ENCODE data around the gene TEX53. TPM values are rescaled to one million over a fixed set of nuclear protein-coding genes. Genes with fewer than 3 reads are reported as not detected.
A peak's percentile ranks its signal among the peaks of the same experiment; 100 is the strongest.

The TEX53 gene
- total RNA-seq, 2 donors from 2014 or later: not detected

- DNase-seq (ENCODE audit: low spot score): peak; percentile 84
- intact Hi-C loops (cut with DNase I): loop anchor here (1.0 to 10.0 kb wide), 2 partner anchors 333 to 334 kb away; no protein-coding TSS in a partner anchor
Observed at GRCh38 chr9:114681594-114682332, 24.2 kb upstream of the TEX53 start, which contains the start of gene TEX48. Gene TEX48, minus strand, starts transcription at chr9:114682192. Its CDS starts 10,469 bp downstream, at chr9:114671723.

GRCh38 chr9:114680259-114681001 lies 22.8 kb upstream of the TEX53 start:
- intact Hi-C loops (cut with DNase I): loop anchor here (1.0 to 10.0 kb wide), 2 partner anchors 334 to 335 kb away; no protein-coding TSS in a partner anchor
- DNase-seq (ENCODE audit: low spot score): no peak

- DNase-seq (ENCODE audit: low spot score): no peak
- intact Hi-C loops (cut with DNase I): loop anchor here in 1 of 2 donors (10.0 kb wide), 1 partner anchor 236 kb away; no protein-coding TSS in a partner anchor
Observed at GRCh38 chr9:114678795-114679194, 21.2 kb upstream of the TEX53 start.

GRCh38 chr9:114678130-114678529 lies 20.5 kb upstream of the TEX53 start:
- no peak for DNase-seq (ENCODE audit: low spot score)
- intact Hi-C loops (cut with DNase I): loop anchor here in 1 of 2 donors (10.0 kb wide), 1 partner anchor 237 kb away; no protein-coding TSS in a partner anchor

GRCh38 chr9:114677418-114677817 lies 19.8 kb upstream of the TEX53 start:
- intact Hi-C loops (cut with DNase I): loop anchor here in 1 of 2 donors (10.0 kb wide), 1 partner anchor 237 kb away; no protein-coding TSS in a partner anchor
- no peak for DNase-seq (ENCODE audit: low spot score)

GRCh38 chr9:114676901-114677300 lies 19.3 kb upstream of the TEX53 start:
- no peak for DNase-seq (ENCODE audit: low spot score)
- intact Hi-C loops (cut with DNase I): loop anchor here in 1 of 2 donors (10.0 kb wide), 1 partner anchor 238 kb away; no protein-coding TSS in a partner anchor

- DNase-seq (ENCODE audit: low spot score): no peak
- intact Hi-C loops (cut with DNase I): loop anchor here in 1 of 2 donors (10.0 kb wide), 1 partner anchor 240 kb away; no protein-coding TSS in a partner anchor
Observed at GRCh38 chr9:114674798-114675540, 17.4 kb upstream of the TEX53 start.

- DNase-seq (ENCODE audit: low spot score): no peak
- intact Hi-C loops (cut with DNase I): loop anchor here in 1 of 2 donors (10.0 kb wide), 1 partner anchor 241 kb away; no protein-coding TSS in a partner anchor
Observed at GRCh38 chr9:114674076-114674797, 16.6 kb upstream of the TEX53 start.

GRCh38 chr9:114671605-114672004 lies 14.0 kb upstream of the TEX53 start:
- no peak for DNase-seq (ENCODE audit: low spot score)
- intact Hi-C loops (cut with DNase I): loop anchor here in 1 of 2 donors (10.0 kb wide), 1 partner anchor 243 kb away; no protein-coding TSS in a partner anchor

- no peak for DNase-seq (ENCODE audit: low spot score)
- intact Hi-C loops (cut with DNase I): loop anchor here (10.0 kb wide), 1 partner anchor 245 kb away; no protein-coding TSS in a partner anchor
Observed at GRCh38 chr9:114669961-114670360, 12.4 kb upstream of the TEX53 start.

- intact Hi-C loops (cut with DNase I): loop anchor here in 1 of 2 donors (10.0 kb wide), 1 partner anchor 247 kb away; no protein-coding TSS in a partner anchor
- no peak for DNase-seq (ENCODE audit: low spot score)
Observed at GRCh38 chr9:114668146-114668545, 10.5 kb upstream of the TEX53 start.

- DNase-seq (ENCODE audit: low spot score): no peak
- intact Hi-C loops (cut with DNase I): loop anchor here in 1 of 2 donors (10.0 kb wide), 1 partner anchor 248 kb away; no protein-coding TSS in a partner anchor
Observed at GRCh38 chr9:114666851-114667250, 9.2 kb upstream of the TEX53 start.

GRCh38 chr9:114666401-114666800 lies 8.8 kb upstream of the TEX53 start:
- intact Hi-C loops (cut with DNase I): loop anchor here in 1 of 2 donors (10.0 kb wide), 1 partner anchor 248 kb away; no protein-coding TSS in a partner anchor
- DNase-seq (ENCODE audit: low spot score): no peak

GRCh38 chr9:114664181-114664580 lies 6.6 kb upstream of the TEX53 start:
- intact Hi-C loops (cut with DNase I): loop anchor here in 1 of 2 donors (10.0 kb wide), 1 partner anchor 251 kb away; no protein-coding TSS in a partner anchor

GRCh38 chr9:114662081-114662989 lies 4.7 kb upstream of the TEX53 start:
- DNase-seq (ENCODE audit: low spot score): no peak
- intact Hi-C loops (cut with DNase I): loop anchor here in 1 of 2 donors (10.0 kb wide), 1 partner anchor 252 kb away; no protein-coding TSS in a partner anchor

More at GRCh38 chr9:114664181-114664580, 6.6 kb upstream of the TEX53 start:
- no peak for DNase-seq (ENCODE audit: low spot score)

GRCh38 chr9:114656301-114656700 lies 1.3 kb downstream of the TEX53 start:
- no peak for DNase-seq (ENCODE audit: low spot score)
- intact Hi-C loops (cut with DNase I): loop anchor here in 1 of 2 donors (5.0 to 10.0 kb wide), 2 partner anchors 254 to 312 kb away; no protein-coding TSS in a partner anchor

GRCh38 chr9:114655689-114656088 lies 1.9 kb downstream of the TEX53 start:
- intact Hi-C loops (cut with DNase I): loop anchor here in 1 of 2 donors (5.0 to 10.0 kb wide), 2 partner anchors 253 to 311 kb away; no protein-coding TSS in a partner anchor
- DNase-seq (ENCODE audit: low spot score): no peak

All from posterior vena cava (tissue), 2 donors.